HepG2 (cell line): ENCODE measurements around the gene UBE2G2. TPM values are rescaled to one million over a fixed set of nuclear protein-coding genes. Genes with fewer than 3 reads are reported as not detected.
A peak's percentile ranks its signal among the peaks of the same experiment; 100 is the strongest.

Source experiments
- ATAC-seq: fragments of 200-7000 bp; cut with Tn5 transposase; 3 replicates; pipeline ENCODE4 v1.9.1; 2020; ENCODE audit warnings: mild to moderate bottlenecking, moderate library complexity
- BruUV-seq: library from RNA; stranded (reverse); fragments of 400-500 nt; replicated peaks from 2 replicates; lab custom pipeline; 2021; lab: Mats Ljungman, UMichigan
- CTCF ChIA-PET: fragments of 300-600 bp; formaldehyde crosslinking; extraction: SDS; loops from one replicate; lab custom pipeline; 2021; ENCODE audit warnings: low total read pairs, inconsistent platforms, low intra/inter-chr PET ratio; lab: Yijun Ruan, JAX
- POLR2A ChIA-PET: fragments of 350-600 bp; sonication (Branson Sonifier 250); formaldehyde crosslinking; loops from one replicate; lab custom pipeline; 2020; ENCODE audit warnings: antibody characterized with exemption, inconsistent platforms; lab: Yijun Ruan, JAX
- DNase-seq: peaks from one replicate; pipeline ENCODE4 v3.0.0-alpha.2; 2015; ENCODE audit warnings: low spot score
- FAIRE-seq: peaks from 3 replicates; lab custom pipeline; 2011; peaks lifted over from hg19 to GRCh38; lab: Jason Lieb, UNC
- H2AFZ ChIP-seq: one replicate; pipeline ENCODE4 v1.6.1; 2011; ENCODE audit warnings: low read length, inconsistent platforms
- H3K27ac ChIP-seq: fragments of 300-600 bp; 3 replicates; pipeline ENCODE4 v1.8.0; 2011; ENCODE audit warnings: mixed run types, mild to moderate bottlenecking, mixed read lengths, low read length, inconsistent platforms; ENCODE audit not compliant: insufficient read depth; ENCODE audit errors: extremely low read length
- H3K27me3 ChIP-seq, 2 experiments: fragments of 200-600 bp in 1 of 2; 2 replicates in 1 of 2; 3 replicates in 1 of 2; pipeline versions ENCODE4 v1.6.0 to v1.8.0; 2011; ENCODE audit warnings: low read length in 2 of 2, mild to moderate bottlenecking in 2 of 2, moderate library complexity in 2 of 2, inconsistent platforms in 1 of 2; ENCODE audit not compliant: insufficient read depth in 2 of 2, control insufficient read depth in 1 of 2
- H3K36me3 ChIP-seq, 2 experiments: fragments of 200-600 bp in 1 of 2; replicated peaks in 1 of 2; 2 replicates in 1 of 2; 3 replicates in 1 of 2; pipeline versions ENCODE4 v1.5.1 to v1.8.0; 2011; ENCODE audit warnings: low read length in 2 of 2, inconsistent platforms in 1 of 2; ENCODE audit not compliant: insufficient read depth in 2 of 2, control insufficient read depth in 1 of 2
- H3K4me1 ChIP-seq: 2 replicates; pipeline ENCODE4 v1.5.1; 2012; ENCODE audit warnings: low read length, inconsistent platforms; ENCODE audit not compliant: insufficient read depth
- H3K4me2 ChIP-seq: 2 replicates; pipeline ENCODE4 v1.6.0; 2011; ENCODE audit warnings: low read depth, low read length, inconsistent platforms
- H3K4me3 ChIP-seq, 3 experiments: fragments of 200-600 bp in 1 of 3; sonication (generic), shearing (Covaris generic) in 1 of 3; replicated peaks in 1 of 3; 2 replicates each; pipeline ENCODE4 v1.5.1; 2011 to 2016; ENCODE audit warnings: low read length in 3 of 3, inconsistent platforms in 2 of 3, low read depth in 2 of 3, mild to moderate bottlenecking in 2 of 3, control low read depth in 1 of 3, mixed read lengths in 1 of 3; ENCODE audit not compliant: insufficient read depth in 1 of 3
- H3K79me2 ChIP-seq: one replicate; pipeline ENCODE4 v1.6.1; 2011; ENCODE audit warnings: low read length, inconsistent platforms; ENCODE audit not compliant: insufficient read depth
- H3K9ac ChIP-seq: 2 replicates; pipeline ENCODE4 v1.6.0; 2011; ENCODE audit warnings: mild to moderate bottlenecking, low read depth, low read length, inconsistent platforms; ENCODE audit not compliant: insufficient read depth
- H3K9me3 ChIP-seq: 2 replicates; pipeline ENCODE4 v1.5.1; 2012; ENCODE audit warnings: mild to moderate bottlenecking, low read length
- H4K20me1 ChIP-seq: 2 replicates; pipeline ENCODE4 v1.6.0; 2011; ENCODE audit warnings: inconsistent platforms, mild to moderate bottlenecking, low read length, moderate library complexity; ENCODE audit not compliant: insufficient read depth
- ATF4 ChIP-seq, 2 experiments: fragments of 450-650 bp in 1 of 2; sonication (generic) in 1 of 2; formaldehyde crosslinking; IDR thresholded peaks; 2 replicates each; pipeline versions ENCODE4 v1.5.0 to v1.8.0; 2020 to 2022; ENCODE audit warnings: mild to moderate bottlenecking in 1 of 2, missing genetic modification reagents in 1 of 2
- CREB3 ChIP-seq: sonication (generic); formaldehyde crosslinking; IDR thresholded peaks from 2 replicates; pipeline ENCODE4 v1.5.0; 2020; ENCODE audit warnings: missing genetic modification reagents
- NFAT5 ChIP-seq: sonication (generic); formaldehyde crosslinking; IDR thresholded peaks from 2 replicates; pipeline ENCODE4 v1.4.0; 2020; ENCODE audit warnings: missing genetic modification reagents
- PAX8 ChIP-seq: sonication (generic); formaldehyde crosslinking; IDR thresholded peaks from 2 replicates; pipeline ENCODE4 v1.8.0; 2022; ENCODE audit warnings: mild to moderate bottlenecking, missing genetic modification reagents, borderline replicate concordance
- TSC22D2 ChIP-seq: sonication (generic); formaldehyde crosslinking; IDR thresholded peaks from 2 replicates; pipeline ENCODE4 v1.5.1; 2020; ENCODE audit warnings: missing genetic modification reagents, mild to moderate bottlenecking, borderline replicate concordance
- ZBTB34 ChIP-seq: sonication (generic); formaldehyde crosslinking; IDR thresholded peaks from 2 replicates; pipeline ENCODE4 v1.8.0; 2022; ENCODE audit warnings: mild to moderate bottlenecking, missing genetic modification reagents
- ZFP36 ChIP-seq: fragments of 150-350 bp; IDR thresholded peaks from 2 replicates; pipeline ENCODE4 v1.6.1; 2018; ENCODE audit warnings: borderline replicate concordance, low read length, low read depth; ENCODE audit not compliant: partially characterized antibody
- ZNF3 ChIP-seq: IDR thresholded peaks from 2 replicates; pipeline ENCODE4 v1.7.0; 2017; ENCODE audit warnings: inconsistent platforms
- ZSCAN12 ChIP-seq: sonication (generic); formaldehyde crosslinking; IDR thresholded peaks from 2 replicates; pipeline ENCODE4 v1.9.0; 2021; ENCODE audit warnings: mild to moderate bottlenecking, missing genetic modification reagents
- WGBS: methylation state at CpG from one replicate; pipeline ENCODE4 v1.1.6; 2017; ENCODE audit warnings: low lambda C conversion rate; 5-methylcytosine and 5-hydroxymethylcytosine counted together
- in situ Hi-C: cut with HindIII; loops from 2 replicates; pipeline ENCODE4 v1.10.0; 2017; ENCODE audit warnings: low pct_unique_long_range_greater_than_20kb; ENCODE audit not compliant: extremely low pct_ligation_motif_present
- intact Hi-C: fragments of 100-400 bp; cut with micrococcal nuclease; formaldehyde crosslinking; loops from one replicate; pipeline ENCODE4 v1.10.0; 2022; ENCODE audit not compliant: unreplicated experiment
- polyA plus RNA-seq, 8 experiments: library from polyadenylated mRNA; depleted of rRNA in 3 of 8; stranded (reverse) in 7 of 8; unstranded in 1 of 8; fragments of >200 nt; fragmentation: Illumina TruSeq in 4 of 8; extraction: Trizol in 4 of 8; gene quantifications; 2 replicates each; pipeline versions ENCODE4 v1.2.1 to v1.2.3, GENCODE V29; 2011 to 2016; ENCODE audit warnings: low read depth in 4 of 8, missing spikeins in 1 of 8, mixed read lengths in 1 of 8; ENCODE audit not compliant: insufficient read depth in 1 of 8
- total RNA-seq, 5 experiments: library from RNA; depleted of rRNA; stranded (reverse); fragments of >200 nt; fragmentation: Illumina TruSeq; extraction: Trizol; gene quantifications; 2 replicates each; pipeline ENCODE4 v1.2.3, GENCODE V29; 2016; ENCODE audit warnings: low read depth in 1 of 5

The UBE2G2 gene
- total and polyA plus RNA-seq, 2 of the 13 experiments (the other 11 are each of a cell fraction or from before 2014, with no cell fraction given): 55.4 to 92.0 TPM

GRCh38 chr21:44778094-44778493 lies 23.5 kb downstream of the UBE2G2 start:
- POLR2A ChIA-PET: no interaction called here
- Histone ChIP-seq H3K27me3 (no peaks in the 10 kb centered on the region), H4K20me1 (no peaks in the 10 kb centered on the region; the same call in 1 of the 2 replicates), H3K9ac (no peak overlapping the region), H3K79me2 (peaks cover 18% of the 10 kb centered on the region), H2AFZ (no peak overlapping the region), H3K36me3 (peaks cover 15 to 52% of the 10 kb centered on the region in 2 experiments)
- no peak for TF ChIP-seq TSC22D2 (CRISPR knock-in tag)
- TF ChIP-seq ZNF3 (CRISPR knock-in tag): no peak
- peak in 1 of 2 experiments; percentile 66; a peak in 2 of 4 replicates for TF ChIP-seq ATF4 (CRISPR knock-in tag; IDR thresholded peaks at IDR 0.05)
- TF ChIP-seq ZBTB34: peak; percentile 26; the same call in 1 of the 2 replicates
- TF ChIP-seq ZFP36: no peak
- no peak for TF ChIP-seq ZSCAN12 (CRISPR knock-in tag)
- no peak for TF ChIP-seq NFAT5 (CRISPR knock-in tag)
- TF ChIP-seq CREB3 (CRISPR knock-in tag): no peak
- TF ChIP-seq PAX8 (CRISPR knock-in tag): no peak
- TF ChIP-seq, all 625 proteins: peak for 2
- H3K9me3 ChIP-seq: no peaks in the 10 kb centered on the region
- in situ Hi-C loops: no loop called here
- no TSS peak for BruUV-seq
- ATAC-seq (peak; percentile 58), DNase-seq (no peak), FAIRE-seq (no peak)
- CTCF ChIA-PET: no interaction called here
- H3K27ac ChIP-seq: peak overlapping the region; percentile 18
- no peak overlapping the region for H3K4me3 ChIP-seq
- intact Hi-C loops: no loop called here
- peaks cover 29% of the 10 kb centered on the region for H3K4me1 ChIP-seq
- WGBS: 91% methylated on average over 5 of the region's 5 CpGs
- peak overlapping the region; percentile 16; the same call in 1 of the 2 replicates for H3K4me2 ChIP-seq
